GM11168 (cell line): ENCODE measurements around the gene SBNO2.

Source experiments
- in situ Hi-C: fragments of 300-500 bp; cut with MboI; formaldehyde crosslinking; loops from one replicate; pipeline ENCODE4 v1.12.0; 2022; ENCODE audit warnings: low sequenced_read_pairs; ENCODE audit not compliant: unreplicated experiment

SBNO2 gene

GRCh38 chr19:1156830-1157615 lies 17.0 kb downstream of the SBNO2 start:
- in situ Hi-C loops = loop anchor here (10.0 kb wide), 1 partner anchor 422 kb away; no protein-coding TSS in a partner anchor

GRCh38 chr19:1156305-1156801 lies 17.7 kb downstream of the SBNO2 start:
- in situ Hi-C loops = loop anchor here (10.0 kb wide), 1 partner anchor 422 kb away; no protein-coding TSS in a partner anchor

- in situ Hi-C loops = loop anchor here (10.0 kb wide), 1 partner anchor 421 kb away; no protein-coding TSS in a partner anchor
Measured at GRCh38 chr19:1155352-1156304, 18.4 kb downstream of the SBNO2 start.

GRCh38 chr19:1154731-1155351 lies 19.2 kb downstream of the SBNO2 start:
- in situ Hi-C loops = loop anchor here (10.0 kb wide), 1 partner anchor 420 kb away; no protein-coding TSS in a partner anchor

GRCh38 chr19:1153891-1154730 lies 20.0 kb downstream of the SBNO2 start:
- in situ Hi-C loops = loop anchor here (10.0 kb wide), 1 partner anchor 419 kb away; no protein-coding TSS in a partner anchor

- in situ Hi-C loops = loop anchor here (10.0 kb wide), 1 partner anchor 417 kb away; no protein-coding TSS in a partner anchor
Measured at GRCh38 chr19:1151917-1152587, 22.0 kb downstream of the SBNO2 start.

GRCh38 chr19:1151037-1151724 lies 22.9 kb downstream of the SBNO2 start:
- in situ Hi-C loops = loop anchor here (10.0 kb wide), 1 partner anchor 416 kb away; no protein-coding TSS in a partner anchor

- in situ Hi-C loops = loop anchor here (10.0 kb wide), 1 partner anchor 416 kb away; no protein-coding TSS in a partner anchor
Measured at GRCh38 chr19:1150333-1151036, 23.6 kb downstream of the SBNO2 start.

- in situ Hi-C loops = loop anchor here (10.0 kb wide), 1 partner anchor 415 kb away; no protein-coding TSS in a partner anchor
Measured at GRCh38 chr19:1149259-1150045, 24.6 kb downstream of the SBNO2 start.

- in situ Hi-C loops = no loop called here
Measured at GRCh38 chr19:1147934-1148549, 26.0 kb downstream of the SBNO2 start.

GRCh38 chr19:1146858-1147780 lies 26.9 kb downstream of the SBNO2 start:
- in situ Hi-C loops = no loop called here

GRCh38 chr19:1146412-1146699 lies 27.7 kb downstream of the SBNO2 start:
- in situ Hi-C loops = no loop called here

GRCh38 chr19:1145635-1146411 lies 28.2 kb downstream of the SBNO2 start:
- in situ Hi-C loops = no loop called here

- in situ Hi-C loops = no loop called here
Measured at GRCh38 chr19:1144741-1145140, 29.3 kb downstream of the SBNO2 start.
